ENCODE data around the gene RO60. TPM values are rescaled to one million over a fixed set of nuclear protein-coding genes. Genes with fewer than 3 reads are reported as not detected.

RO60 gene
- 10 to 100 TPM in 1 of 4 donors, 1 to 10 TPM in 3; 4.0 to 26.4 (median 7.2) TPM for polyA plus RNA-seq
- long read RNA-seq, donor 1, result 0 reads
- long read RNA-seq, donor 2, full-length matches to known transcripts, result 4 of 4 reads
- long read RNA-seq, donor 2, partial matches to known transcripts, result 0 of 4 reads
- long read RNA-seq, donor 2, other reads (novel, unspliced or antisense), result 0 of 4 reads
- long read RNA-seq, donor 3, full-length matches to known transcripts, result 3 of 3 reads
- long read RNA-seq, donor 3, partial matches to known transcripts, result 0 of 3 reads
- long read RNA-seq, donor 3, other reads (novel, unspliced or antisense), result 0 of 3 reads
- long read RNA-seq, donor 4, result 0 reads
- long read RNA-seq, donor 5, result 0 reads
- long read RNA-seq, donor 6, full-length matches to known transcripts, result 3 of 3 reads
- long read RNA-seq, donor 6, partial matches to known transcripts, result 0 of 3 reads
- long read RNA-seq, donor 6, other reads (novel, unspliced or antisense), result 0 of 3 reads
- long read RNA-seq, donor 7, result 0 reads
- long read RNA-seq, donor 8, partial matches to known transcripts, result 0 of 1 reads
- long read RNA-seq, donor 8, other reads (novel, unspliced or antisense), result 0 of 1 reads
- long read RNA-seq, donor 9, partial matches to known transcripts, result 0 of 3 reads
- long read RNA-seq, donor 9, other reads (novel, unspliced or antisense), result 0 of 3 reads
- long read RNA-seq, donor 10, full-length matches to known transcripts, result 9 of 40 reads
- long read RNA-seq, donor 10, partial matches to known transcripts, result 31 of 40 reads
- long read RNA-seq, donor 10, other reads (novel, unspliced or antisense), result 0 of 40 reads

- peak within 1 kb of the TSS; percentile 72 to 86 (median 81) for H3K4me3 ChIP-seq (ENCODE audit: low read depth in 1 of 3, low read length in 3 of 3)
- DNase-seq, result peak; percentile 98 to 99
- peak within 1 kb of the TSS; percentile 92 to 99 (median 97) for H3K27ac ChIP-seq (ENCODE audit: low read depth in 1 of 3, low read length in 2 of 3)
- 0 to 1% (median 1%) methylated on average over 71 to 74 of the region's 74 CpGs for WGBS, 3 donors
- peaks cover 0 to 8% (median 0%) of the 10 kb centered on the region in 3 donors for H3K4me1 ChIP-seq (ENCODE audit: control insufficient read depth in 3 of 3, insufficient read depth in 2 of 3, low read depth in 1 of 3, low read length in 2 of 3)
- FAIRE-seq, result no peak
- H3K27me3 ChIP-seq (ENCODE audit: control insufficient read depth in 3 of 3, insufficient read depth in 3 of 3, low read length in 3 of 3), result no peaks in the 10 kb centered on the region
- no peaks in the 10 kb centered on the region for H3K36me3 ChIP-seq (ENCODE audit: control insufficient read depth in 3 of 3, insufficient read depth in 2 of 3, low read depth in 1 of 3, low read length in 3 of 3)
- H3K9me3 ChIP-seq (ENCODE audit: control insufficient read depth in 2 of 2, insufficient read depth in 1 of 2, low read depth in 1 of 2, low read length in 1 of 2), result no peaks in the 10 kb centered on the region
Observed at GRCh38 chr1:193059282-193060114, at the start of gene RO60, which contains the start of gene UCHL5. Gene RO60, plus strand, starts transcription at chr1:193059612. Its CDS starts 9,443 bp downstream, at chr1:193069055. Gene UCHL5, minus strand, starts transcription at chr1:193059360. Its CDS starts 100 bp downstream, at chr1:193059260.

- Histone ChIP-seq H3K4me1 (ENCODE audit: control insufficient read depth in 3 of 3, insufficient read depth in 2 of 3, low read depth in 1 of 3, low read length in 2 of 3) (peaks cover 1 to 36% (median 3%) of the 10 kb centered on the region in 3 donors), H3K36me3 (ENCODE audit: control insufficient read depth in 3 of 3, insufficient read depth in 2 of 3, low read depth in 1 of 3, low read length in 3 of 3) (no peaks in the 10 kb centered on the region), H3K4me3 (ENCODE audit: low read depth in 1 of 3, low read length in 3 of 3) (no peak overlapping the region), H3K27ac (ENCODE audit: low read depth in 1 of 3, low read length in 2 of 3) (no peak overlapping the region), H3K9me3 (ENCODE audit: control insufficient read depth in 2 of 2, insufficient read depth in 1 of 2, low read depth in 1 of 2, low read length in 1 of 2) (no peaks in the 10 kb centered on the region), H3K27me3 (ENCODE audit: control insufficient read depth in 3 of 3, insufficient read depth in 3 of 3, low read length in 3 of 3) (no peaks in the 10 kb centered on the region)
- peak; percentile 75 for FAIRE-seq
- peak; percentile 38 to 71 for DNase-seq
- 24 to 72% (median 47%) methylated on average over 1 of the region's 1 CpG for WGBS, 3 donors
Observed at GRCh38 chr1:193011406-193011805, 48.0 kb upstream of the RO60 start.

- no peak for FAIRE-seq
- H3K27ac ChIP-seq (ENCODE audit: low read depth in 1 of 3, low read length in 2 of 3), result no peak overlapping the region
Observed at GRCh38 chr1:193013005-193013404, 46.4 kb upstream of the RO60 start.

GRCh38 chr1:193013707-193014106 is 45.7 kb upstream of the RO60 start:
- DNase-seq (no peak), FAIRE-seq (no peak)
- Histone ChIP-seq H3K27ac (ENCODE audit: low read depth in 1 of 3, low read length in 2 of 3) (no peak overlapping the region), H3K4me3 (ENCODE audit: low read depth in 1 of 3, low read length in 3 of 3) (no peak overlapping the region), H3K36me3 (ENCODE audit: control insufficient read depth in 3 of 3, insufficient read depth in 2 of 3, low read depth in 1 of 3, low read length in 3 of 3) (no peaks in the 10 kb centered on the region), H3K27me3 (ENCODE audit: control insufficient read depth in 3 of 3, insufficient read depth in 3 of 3, low read length in 3 of 3) (no peaks in the 10 kb centered on the region), H3K4me1 (ENCODE audit: control insufficient read depth in 3 of 3, insufficient read depth in 2 of 3, low read depth in 1 of 3, low read length in 2 of 3) (peaks cover 1 to 31% (median 3%) of the 10 kb centered on the region in 3 donors), H3K9me3 (ENCODE audit: control insufficient read depth in 2 of 2, insufficient read depth in 1 of 2, low read depth in 1 of 2, low read length in 1 of 2) (no peaks in the 10 kb centered on the region)
- WGBS, 3 donors, result 76 to 82% (median 78%) methylated on average over 7 of the region's 7 CpGs

More at GRCh38 chr1:193013005-193013404, 46.4 kb upstream of the RO60 start:
- DNase-seq, result no peak
- Histone ChIP-seq H3K27me3 (ENCODE audit: control insufficient read depth in 3 of 3, insufficient read depth in 3 of 3, low read length in 3 of 3) (no peaks in the 10 kb centered on the region), H3K4me3 (ENCODE audit: low read depth in 1 of 3, low read length in 3 of 3) (no peak overlapping the region), H3K9me3 (ENCODE audit: control insufficient read depth in 2 of 2, insufficient read depth in 1 of 2, low read depth in 1 of 2, low read length in 1 of 2) (no peaks in the 10 kb centered on the region), H3K36me3 (ENCODE audit: control insufficient read depth in 3 of 3, insufficient read depth in 2 of 3, low read depth in 1 of 3, low read length in 3 of 3) (no peaks in the 10 kb centered on the region), H3K4me1 (ENCODE audit: control insufficient read depth in 3 of 3, insufficient read depth in 2 of 3, low read depth in 1 of 3, low read length in 2 of 3) (peaks cover 1 to 36% (median 3%) of the 10 kb centered on the region in 3 donors)
- WGBS, 3 donors, result 77 to 88% (median 86%) methylated on average over 2 of the region's 2 CpGs

GRCh38 chr1:193014400-193014799 is 45.0 kb upstream of the RO60 start:
- no peak overlapping the region for H3K27ac ChIP-seq (ENCODE audit: low read depth in 1 of 3, low read length in 2 of 3)
- peaks cover 1 to 24% (median 3%) of the 10 kb centered on the region in 3 donors for H3K4me1 ChIP-seq (ENCODE audit: control insufficient read depth in 3 of 3, insufficient read depth in 2 of 3, low read depth in 1 of 3, low read length in 2 of 3)
- no peak overlapping the region for H3K4me3 ChIP-seq (ENCODE audit: low read depth in 1 of 3, low read length in 3 of 3)
- DNase-seq (no peak), FAIRE-seq (no peak)
- WGBS, 3 donors, result 80 to 86% (median 85%) methylated on average over 2 of the region's 2 CpGs
- no peaks in the 10 kb centered on the region for H3K9me3 ChIP-seq (ENCODE audit: control insufficient read depth in 2 of 2, insufficient read depth in 1 of 2, low read depth in 1 of 2, low read length in 1 of 2)
- H3K36me3 ChIP-seq (ENCODE audit: control insufficient read depth in 3 of 3, insufficient read depth in 2 of 3, low read depth in 1 of 3, low read length in 3 of 3), result no peaks in the 10 kb centered on the region
- H3K27me3 ChIP-seq (ENCODE audit: control insufficient read depth in 3 of 3, insufficient read depth in 3 of 3, low read length in 3 of 3), result no peaks in the 10 kb centered on the region

- H3K4me1 ChIP-seq (ENCODE audit: control insufficient read depth in 3 of 3, insufficient read depth in 2 of 3, low read depth in 1 of 3, low read length in 2 of 3), result peaks cover 0 to 9% (median 3%) of the 10 kb centered on the region in 3 donors
- no peak overlapping the region for H3K27ac ChIP-seq (ENCODE audit: low read depth in 1 of 3, low read length in 2 of 3)
- H3K4me3 ChIP-seq (ENCODE audit: low read depth in 1 of 3, low read length in 3 of 3), result no peak overlapping the region
- H3K9me3 ChIP-seq (ENCODE audit: control insufficient read depth in 2 of 2, insufficient read depth in 1 of 2, low read depth in 1 of 2, low read length in 1 of 2), result no peaks in the 10 kb centered on the region
- peak in 1 of 2 donors; percentile 29 for DNase-seq
- no peak for FAIRE-seq
- H3K27me3 ChIP-seq (ENCODE audit: control insufficient read depth in 3 of 3, insufficient read depth in 3 of 3, low read length in 3 of 3), result no peaks in the 10 kb centered on the region
- no peaks in the 10 kb centered on the region for H3K36me3 ChIP-seq (ENCODE audit: control insufficient read depth in 3 of 3, insufficient read depth in 2 of 3, low read depth in 1 of 3, low read length in 3 of 3)
Observed at GRCh38 chr1:193016788-193017187, 42.6 kb upstream of the RO60 start.

- H3K4me3 ChIP-seq (ENCODE audit: low read depth in 1 of 3, low read length in 3 of 3), result no peak overlapping the region
- FAIRE-seq (peak; percentile 94), DNase-seq (peak; percentile 69 to 77)
- H3K9me3 ChIP-seq (ENCODE audit: control insufficient read depth in 2 of 2, insufficient read depth in 1 of 2, low read depth in 1 of 2, low read length in 1 of 2), result no peaks in the 10 kb centered on the region
- H3K36me3 ChIP-seq (ENCODE audit: control insufficient read depth in 3 of 3, insufficient read depth in 2 of 3, low read depth in 1 of 3, low read length in 3 of 3), result peaks cover 0 to 2% (median 0%) of the 10 kb centered on the region in 3 donors
- H3K27ac ChIP-seq (ENCODE audit: low read depth in 1 of 3, low read length in 2 of 3), result no peak overlapping the region
- H3K4me1 ChIP-seq (ENCODE audit: control insufficient read depth in 3 of 3, insufficient read depth in 2 of 3, low read depth in 1 of 3, low read length in 2 of 3), result no peaks in the 10 kb centered on the region
- H3K27me3 ChIP-seq (ENCODE audit: control insufficient read depth in 3 of 3, insufficient read depth in 3 of 3, low read length in 3 of 3), result no peaks in the 10 kb centered on the region
Observed at GRCh38 chr1:193019442-193020026, 39.9 kb upstream of the RO60 start.
